ENCODE measurements around the gene GLYATL3. TPM values are rescaled to one million over a fixed set of nuclear protein-coding genes. Genes with fewer than 3 reads are reported as not detected.
"Not testable (repeated sequence)": the region's sequence is repeated elsewhere in the genome, so short reads cannot be mapped to it uniquely, and the experiment has no call there.

Gene GLYATL3
- total RNA-seq, 2 experiments from 2014 or later, result not detected

GRCh38 chr6:49481846-49482245 lies 17.9 kb upstream of the GLYATL3 start:
- CTCF ChIA-PET, H3K27me3 Mint-ChIP-seq: not testable (repeated sequence)

GRCh38 chr6:49483380-49483779 lies 16.3 kb upstream of the GLYATL3 start:
- H3K9me3 Mint-ChIP-seq, H3K4me3 Mint-ChIP-seq, CTCF ChIA-PET, H3K27ac Mint-ChIP-seq, DNase-seq, H3K4me1 Mint-ChIP-seq, H3K27me3 Mint-ChIP-seq, POLR2A ChIA-PET: not testable (repeated sequence)
- peaks cover 36% of the 10 kb centered on the region for H3K36me3 Mint-ChIP-seq (ENCODE audit: low read depth)

More at GRCh38 chr6:49481846-49482245, 17.9 kb upstream of the GLYATL3 start:
- H3K9me3 Mint-ChIP-seq, POLR2A ChIA-PET, DNase-seq, H3K4me3 Mint-ChIP-seq, H3K4me1 Mint-ChIP-seq, H3K27ac Mint-ChIP-seq: not testable (repeated sequence)
- H3K36me3 Mint-ChIP-seq (ENCODE audit: low read depth), result peaks cover 32% of the 10 kb centered on the region

GRCh38 chr6:49490633-49491032 lies 9.1 kb upstream of the GLYATL3 start:
- H3K4me3 Mint-ChIP-seq, result no peak overlapping the region
- H3K9me3 Mint-ChIP-seq, result no peaks in the 10 kb centered on the region
- DNase-seq, result no peak
- H3K4me1 Mint-ChIP-seq, result no peaks in the 10 kb centered on the region
- H3K27ac Mint-ChIP-seq, result no peak overlapping the region
- ChIA-PET POLR2A (no interaction called here), CTCF (no interaction called here)
- peaks cover 46% of the 10 kb centered on the region for H3K36me3 Mint-ChIP-seq (ENCODE audit: low read depth)
- no peaks in the 10 kb centered on the region for H3K27me3 Mint-ChIP-seq

- Mint-ChIP-seq H3K4me1 (no peaks in the 10 kb centered on the region), H3K4me3 (no peak overlapping the region), H3K36me3 (ENCODE audit: low read depth) (peaks cover 15% of the 10 kb centered on the region), H3K9me3 (no peaks in the 10 kb centered on the region), H3K27me3 (no peaks in the 10 kb centered on the region), H3K27ac (no peak overlapping the region)
- POLR2A ChIA-PET, result no interaction called here
- DNase-seq, result no peak
- CTCF ChIA-PET, result no interaction called here
Measured at GRCh38 chr6:49497304-49497703, 2.4 kb upstream of the GLYATL3 start.

GRCh38 chr6:49499126-49499525 lies 597 bp upstream of the GLYATL3 start:
- H3K4me3 Mint-ChIP-seq, result no peak overlapping the region
- POLR2A ChIA-PET, result no interaction called here
- H3K4me1 Mint-ChIP-seq, result no peaks in the 10 kb centered on the region
- no peak overlapping the region for H3K27ac Mint-ChIP-seq
- H3K9me3 Mint-ChIP-seq, result no peaks in the 10 kb centered on the region
- H3K27me3 Mint-ChIP-seq, result peaks cover 4% of the 10 kb centered on the region
- CTCF ChIA-PET, result no interaction called here
- peaks cover 5% of the 10 kb centered on the region for H3K36me3 Mint-ChIP-seq (ENCODE audit: low read depth)
- DNase-seq, result no peak

- CTCF ChIA-PET, result no interaction called here
- peaks cover 10% of the 10 kb centered on the region for H3K27me3 Mint-ChIP-seq
Measured at GRCh38 chr6:49504666-49505065, 4.9 kb downstream of the GLYATL3 start.

GRCh38 chr6:49506569-49507111 lies 6.9 kb downstream of the GLYATL3 start:
- H3K36me3 Mint-ChIP-seq (ENCODE audit: low read depth), result no peaks in the 10 kb centered on the region
- no peaks in the 10 kb centered on the region for H3K4me1 Mint-ChIP-seq
- H3K4me3 Mint-ChIP-seq, result no peak overlapping the region
- DNase-seq, result no peak
- ChIA-PET CTCF (no interaction called here), POLR2A (no interaction called here)
- no peaks in the 10 kb centered on the region for H3K9me3 Mint-ChIP-seq
- H3K27me3 Mint-ChIP-seq, result peaks cover 15% of the 10 kb centered on the region
- no peak overlapping the region for H3K27ac Mint-ChIP-seq

More at GRCh38 chr6:49504666-49505065, 4.9 kb downstream of the GLYATL3 start:
- no peak for DNase-seq
- no peak overlapping the region for H3K27ac Mint-ChIP-seq
- POLR2A ChIA-PET, result no interaction called here
- no peaks in the 10 kb centered on the region for H3K4me1 Mint-ChIP-seq
- H3K4me3 Mint-ChIP-seq, result no peak overlapping the region
- H3K36me3 Mint-ChIP-seq (ENCODE audit: low read depth), result no peaks in the 10 kb centered on the region
- H3K9me3 Mint-ChIP-seq, result no peaks in the 10 kb centered on the region

- H3K9me3 Mint-ChIP-seq, result no peaks in the 10 kb centered on the region
- DNase-seq, result no peak
- POLR2A ChIA-PET, result no interaction called here
- H3K4me3 Mint-ChIP-seq, result no peak overlapping the region
- H3K27me3 Mint-ChIP-seq, result peaks cover 19% of the 10 kb centered on the region
- CTCF ChIA-PET, result no interaction called here
- H3K36me3 Mint-ChIP-seq (ENCODE audit: low read depth), result no peaks in the 10 kb centered on the region
- H3K27ac Mint-ChIP-seq, result no peak overlapping the region
- no peaks in the 10 kb centered on the region for H3K4me1 Mint-ChIP-seq
Measured at GRCh38 chr6:49509342-49509741, 9.6 kb downstream of the GLYATL3 start.

GRCh38 chr6:49513153-49513989 lies 13.6 kb downstream of the GLYATL3 start:
- POLR2A ChIA-PET, result no interaction called here
- H3K27me3 Mint-ChIP-seq, result peaks cover 16% of the 10 kb centered on the region
- CTCF ChIA-PET, result interaction anchor here (0.6 kb wide), 1 partner anchor 470 kb away, joined by 3 read pairs; no protein-coding TSS in a partner anchor
- H3K4me3 Mint-ChIP-seq, result no peak overlapping the region
- H3K4me1 Mint-ChIP-seq, result no peaks in the 10 kb centered on the region
- H3K36me3 Mint-ChIP-seq (ENCODE audit: low read depth), result no peaks in the 10 kb centered on the region
- no peak for DNase-seq
- H3K27ac Mint-ChIP-seq, result no peak overlapping the region
- H3K9me3 Mint-ChIP-seq, result no peaks in the 10 kb centered on the region

- Mint-ChIP-seq H3K36me3 (ENCODE audit: low read depth) (no peaks in the 10 kb centered on the region), H3K9me3 (no peaks in the 10 kb centered on the region), H3K27ac (no peak overlapping the region), H3K27me3 (peaks cover 13% of the 10 kb centered on the region), H3K4me1 (no peaks in the 10 kb centered on the region), H3K4me3 (no peak overlapping the region)
- ChIA-PET CTCF (interaction anchor here (1.5 kb wide), 1 partner anchor 17 kb away, joined by 6 read pairs; no protein-coding TSS in a partner anchor), POLR2A (no interaction called here)
- no peak for DNase-seq
Measured at GRCh38 chr6:49514571-49515484, 15.1 kb downstream of the GLYATL3 start.

GRCh38 chr6:49515485-49516146 lies 15.9 kb downstream of the GLYATL3 start:
- H3K36me3 Mint-ChIP-seq (ENCODE audit: low read depth), result no peaks in the 10 kb centered on the region

GRCh38 chr6:49516147-49516505 lies 16.4 kb downstream of the GLYATL3 start:
- Mint-ChIP-seq H3K4me1 (no peaks in the 10 kb centered on the region), H3K27me3 (peaks cover 13% of the 10 kb centered on the region), H3K9me3 (no peaks in the 10 kb centered on the region), H3K36me3 (ENCODE audit: low read depth) (no peaks in the 10 kb centered on the region), H3K4me3 (no peak overlapping the region), H3K27ac (no peak overlapping the region)
- DNase-seq, result no peak
- ChIA-PET POLR2A (no interaction called here), CTCF (no interaction called here)

More at GRCh38 chr6:49515485-49516146, 15.9 kb downstream of the GLYATL3 start:
- CTCF ChIA-PET, result interaction anchor here (1.5 kb wide), 1 partner anchor 16 kb away, joined by 6 read pairs; no protein-coding TSS in a partner anchor
- no peak overlapping the region for H3K27ac Mint-ChIP-seq
- no peak overlapping the region for H3K4me3 Mint-ChIP-seq
- H3K4me1 Mint-ChIP-seq, result no peaks in the 10 kb centered on the region
- DNase-seq, result no peak
- H3K27me3 Mint-ChIP-seq, result peaks cover 15% of the 10 kb centered on the region
- POLR2A ChIA-PET, result no interaction called here
- no peaks in the 10 kb centered on the region for H3K9me3 Mint-ChIP-seq

GRCh38 chr6:49517919-49518318 lies 18.2 kb downstream of the GLYATL3 start:
- CTCF ChIA-PET, result interaction anchor here (1.4 kb wide), 1 partner anchor 10 kb away, joined by 3 read pairs; no protein-coding TSS in a partner anchor
- Mint-ChIP-seq H3K27ac (no peak overlapping the region), H3K36me3 (ENCODE audit: low read depth) (no peaks in the 10 kb centered on the region), H3K9me3 (no peaks in the 10 kb centered on the region), H3K27me3 (peaks cover 9% of the 10 kb centered on the region), H3K4me3 (no peak overlapping the region), H3K4me1 (no peaks in the 10 kb centered on the region)
- POLR2A ChIA-PET, result no interaction called here
- no peak for DNase-seq

Data from activated CD4-positive, alpha-beta memory T cell treated with anti-CD3 and anti-CD28 coated beads, Interleukin-2, amount 10 ng/mL, durations not matched to agents 7 days and 5 days (primary cell).